Fibroblast of skin of scalp (primary cell): ENCODE data around the gene C1orf52. TPM values are rescaled to one million over a fixed set of nuclear protein-coding genes. Genes with fewer than 3 reads are reported as not detected.

Experiments
- DNase-seq: peaks from one replicate; pipeline ENCODE4 v3.0.0-alpha.2; 2013
- polyA plus RNA-seq, 2 experiments: library from polyadenylated mRNA; unstranded; fragments of 120-200 nt; gene quantifications; one replicate each; pipeline ENCODE4 v1.2.1, GENCODE V29; 2013; ENCODE audit not compliant: insufficient read length in 2 of 2

C1orf52 gene
- polyA plus RNA-seq (2013, experiment 1 of 2; ENCODE audit: insufficient read length) = 30.4 TPM
- polyA plus RNA-seq (2013, experiment 2 of 2; ENCODE audit: insufficient read length) = 31.2 TPM

- peak; percentile 94 for DNase-seq
Measured at GRCh38 chr1:85259118-85259911, at the start of gene C1orf52. Gene C1orf52, minus strand, starts transcription at chr1:85259662. Its CDS starts 29 bp downstream, at chr1:85259633.

- DNase-seq = no peak
Measured at GRCh38 chr1:85308833-85309350, 49.4 kb upstream of the C1orf52 start.

GRCh38 chr1:85307987-85308832 lies 48.7 kb upstream of the C1orf52 start:
- peak; percentile 88 for DNase-seq

GRCh38 chr1:85306236-85306635 lies 46.8 kb upstream of the C1orf52 start:
- DNase-seq = no peak

GRCh38 chr1:85303440-85304162 lies 44.1 kb upstream of the C1orf52 start:
- DNase-seq = no peak

- DNase-seq = no peak
Measured at GRCh38 chr1:85300140-85300539, 40.7 kb upstream of the C1orf52 start.

GRCh38 chr1:85297855-85298629 lies 38.6 kb upstream of the C1orf52 start:
- peak; percentile 99 for DNase-seq

GRCh38 chr1:85297538-85297854 lies 38.0 kb upstream of the C1orf52 start:
- no peak for DNase-seq

- peak; percentile 43 for DNase-seq
Measured at GRCh38 chr1:85296980-85297379, 37.5 kb upstream of the C1orf52 start.

- no peak for DNase-seq
Measured at GRCh38 chr1:85295654-85296053, 36.2 kb upstream of the C1orf52 start.

- no peak for DNase-seq
Measured at GRCh38 chr1:85295006-85295431, 35.6 kb upstream of the C1orf52 start.

GRCh38 chr1:85290826-85291225 lies 31.4 kb upstream of the C1orf52 start:
- peak; percentile 52 for DNase-seq

- DNase-seq = no peak
Measured at GRCh38 chr1:85289848-85290335, 30.4 kb upstream of the C1orf52 start.

GRCh38 chr1:85289207-85289847 lies 29.9 kb upstream of the C1orf52 start:
- peak; percentile 81 for DNase-seq

GRCh38 chr1:85284202-85284601 lies 24.7 kb upstream of the C1orf52 start:
- DNase-seq = no peak

GRCh38 chr1:85283475-85284199 lies 24.2 kb upstream of the C1orf52 start:
- DNase-seq = no peak

GRCh38 chr1:85282424-85282823 lies 23.0 kb upstream of the C1orf52 start:
- no peak for DNase-seq

- no peak for DNase-seq
Measured at GRCh38 chr1:85280636-85281035, 21.2 kb upstream of the C1orf52 start.

- DNase-seq = no peak
Measured at GRCh38 chr1:85279458-85280080, 20.1 kb upstream of the C1orf52 start.

GRCh38 chr1:85278853-85279314 lies 19.4 kb upstream of the C1orf52 start:
- DNase-seq = peak; percentile 93
